ENCODE data around the gene CRIM1.

CRIM1 gene

DNA sequence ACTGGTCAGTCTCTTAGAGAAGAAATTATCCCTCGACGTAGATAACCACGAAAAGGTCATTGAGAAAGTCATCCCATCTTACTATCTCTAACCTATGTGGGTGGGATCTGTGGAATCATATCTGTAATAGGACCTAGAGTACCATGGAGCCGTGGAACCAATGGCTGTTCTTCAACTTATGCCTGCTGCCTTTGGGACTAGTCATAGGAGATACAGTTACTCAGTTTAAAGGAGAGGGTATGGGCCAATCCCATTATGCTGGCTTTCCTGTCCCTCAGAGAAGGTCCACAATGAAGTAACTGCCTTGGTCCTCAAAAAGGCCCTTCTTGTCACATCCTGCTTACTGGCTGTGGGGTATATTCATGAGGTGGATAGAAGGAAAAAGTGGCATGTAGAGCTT is 164.9 kb downstream of the CRIM1 start:
- no peak overlapping the region for H3K9ac ChIP-seq (ENCODE audit: insufficient read length, low read depth)
- TF ChIP-seq ZNF274 (IDR thresholded peaks at IDR 0.05; ENCODE audit: low read depth, low read length) (no peak), SUZ12 (IDR thresholded peaks at IDR 0.05; ENCODE audit: extremely low read depth, insufficient read depth, insufficient read length) (no peak), YY1 (IDR thresholded peaks at IDR 0.05; ENCODE audit: insufficient read depth, insufficient read length) (no peak)
- no peaks in the 10 kb centered on the region for H3K4me1 ChIP-seq (ENCODE audit: insufficient read depth, insufficient read length)
- no peak overlapping the region for H3K4me3 ChIP-seq (ENCODE audit: insufficient read length, low read depth)
- DNase-seq (ENCODE audit: low read depth, low spot score) = no peak
- peaks cover 66% of the 10 kb centered on the region for H3K36me3 ChIP-seq (ENCODE audit: insufficient read depth, insufficient read length, low read length)
- H3K27me3 ChIP-seq (ENCODE audit: insufficient read depth, insufficient read length) = no peaks in the 10 kb centered on the region
- H3K9me3 ChIP-seq (ENCODE audit: insufficient read depth, low read length) = no peaks in the 10 kb centered on the region

DNA sequence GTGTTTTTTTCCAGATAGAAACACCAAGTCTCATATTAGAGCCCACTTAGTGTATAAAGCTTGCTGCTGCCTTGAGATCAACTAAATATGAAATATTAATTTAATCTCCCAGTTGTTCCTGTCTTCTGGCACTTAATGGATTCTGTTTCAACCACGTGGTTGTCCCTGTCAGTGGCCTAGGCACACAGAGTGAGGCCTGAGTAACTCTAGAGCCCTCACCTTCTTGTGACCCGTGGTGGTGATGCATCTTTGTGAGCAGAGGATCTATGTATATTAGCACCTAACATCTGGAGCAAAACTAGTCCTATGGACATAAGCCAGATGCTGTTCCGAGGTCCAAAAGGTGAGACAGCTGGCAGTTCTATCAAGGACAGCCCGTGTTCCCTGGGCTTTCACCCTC is 167.6 kb downstream of the CRIM1 start:
- no peaks in the 10 kb centered on the region for H3K27me3 ChIP-seq (ENCODE audit: insufficient read depth, insufficient read length)
- DNase-seq (ENCODE audit: low read depth, low spot score) = no peak
- no peak overlapping the region for H3K9ac ChIP-seq (ENCODE audit: insufficient read length, low read depth)
- H3K36me3 ChIP-seq (ENCODE audit: insufficient read depth, insufficient read length, low read length) = peaks cover 56% of the 10 kb centered on the region
- H3K4me3 ChIP-seq (ENCODE audit: insufficient read length, low read depth) = no peak overlapping the region
- no peaks in the 10 kb centered on the region for H3K4me1 ChIP-seq (ENCODE audit: insufficient read depth, insufficient read length)
- no peak for TF ChIP-seq YY1 (IDR thresholded peaks at IDR 0.05; ENCODE audit: insufficient read depth, insufficient read length)
- TF ChIP-seq SUZ12 (IDR thresholded peaks at IDR 0.05; ENCODE audit: extremely low read depth, insufficient read depth, insufficient read length) = no peak
- no peak for TF ChIP-seq ZNF274 (IDR thresholded peaks at IDR 0.05; ENCODE audit: low read depth, low read length)
- H3K9me3 ChIP-seq (ENCODE audit: insufficient read depth, low read length) = no peaks in the 10 kb centered on the region

DNA sequence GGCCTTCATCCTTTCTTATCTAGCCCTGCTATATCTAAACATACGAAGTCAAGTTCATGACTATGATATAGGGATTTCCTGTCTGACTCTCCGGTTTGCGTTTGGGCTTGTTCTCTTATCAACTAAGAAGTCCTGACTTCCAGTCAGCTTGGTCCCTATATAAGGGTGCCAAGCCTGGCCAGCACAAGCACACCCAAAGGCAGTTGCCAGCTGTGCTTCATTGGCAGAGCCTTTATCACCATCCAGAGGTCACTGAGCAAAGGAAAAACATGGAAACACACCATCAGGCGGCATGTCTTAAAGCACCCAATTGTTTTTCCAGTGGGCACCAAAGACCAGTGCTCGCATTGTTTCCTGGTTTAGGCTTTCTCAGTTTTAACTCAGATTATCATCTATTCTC is 169.7 kb downstream of the CRIM1 start:
- Histone ChIP-seq H3K4me3 (ENCODE audit: insufficient read length, low read depth) (no peak overlapping the region), H3K4me1 (ENCODE audit: insufficient read depth, insufficient read length) (no peaks in the 10 kb centered on the region), H3K9ac (ENCODE audit: insufficient read length, low read depth) (no peak overlapping the region), H3K9me3 (ENCODE audit: insufficient read depth, low read length) (no peaks in the 10 kb centered on the region), H3K36me3 (ENCODE audit: insufficient read depth, insufficient read length, low read length) (peaks cover 52% of the 10 kb centered on the region), H3K27me3 (ENCODE audit: insufficient read depth, insufficient read length) (no peaks in the 10 kb centered on the region)
- TF ChIP-seq ZNF274 (IDR thresholded peaks at IDR 0.05; ENCODE audit: low read depth, low read length) = no peak
- no peak for TF ChIP-seq YY1 (IDR thresholded peaks at IDR 0.05; ENCODE audit: insufficient read depth, insufficient read length)
- no peak for TF ChIP-seq SUZ12 (IDR thresholded peaks at IDR 0.05; ENCODE audit: extremely low read depth, insufficient read depth, insufficient read length)
- DNase-seq (ENCODE audit: low read depth, low spot score) = no peak

DNA sequence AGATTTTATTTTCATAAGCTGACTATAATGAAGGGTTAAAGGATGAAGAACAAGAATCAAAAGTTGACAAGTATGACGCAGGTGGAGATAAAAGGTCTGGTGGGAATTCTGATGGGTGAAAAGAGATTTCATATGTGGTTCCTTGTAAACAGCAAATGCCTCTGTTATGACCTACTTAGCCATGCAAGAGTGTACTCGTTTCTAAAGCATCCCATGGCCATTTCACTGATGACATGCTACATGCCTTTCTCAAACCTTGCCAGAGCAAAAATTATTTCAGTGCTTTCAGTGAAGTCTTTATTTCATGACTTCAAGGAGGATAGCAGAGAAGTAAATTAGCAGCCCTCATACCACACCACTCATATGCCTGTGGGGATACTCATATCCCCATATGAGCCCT is 170.6 kb downstream of the CRIM1 start:
- Histone ChIP-seq H3K27me3 (ENCODE audit: insufficient read depth, insufficient read length) (no peaks in the 10 kb centered on the region), H3K9ac (ENCODE audit: insufficient read length, low read depth) (no peak overlapping the region), H3K4me3 (ENCODE audit: insufficient read length, low read depth) (no peak overlapping the region), H3K36me3 (ENCODE audit: insufficient read depth, insufficient read length, low read length) (peaks cover 51% of the 10 kb centered on the region), H3K4me1 (ENCODE audit: insufficient read depth, insufficient read length) (no peaks in the 10 kb centered on the region), H3K9me3 (ENCODE audit: insufficient read depth, low read length) (no peaks in the 10 kb centered on the region)
- TF ChIP-seq YY1 (IDR thresholded peaks at IDR 0.05; ENCODE audit: insufficient read depth, insufficient read length) (no peak), ZNF274 (IDR thresholded peaks at IDR 0.05; ENCODE audit: low read depth, low read length) (no peak), SUZ12 (IDR thresholded peaks at IDR 0.05; ENCODE audit: extremely low read depth, insufficient read depth, insufficient read length) (no peak)
- no peak for DNase-seq (ENCODE audit: low read depth, low spot score)

DNA sequence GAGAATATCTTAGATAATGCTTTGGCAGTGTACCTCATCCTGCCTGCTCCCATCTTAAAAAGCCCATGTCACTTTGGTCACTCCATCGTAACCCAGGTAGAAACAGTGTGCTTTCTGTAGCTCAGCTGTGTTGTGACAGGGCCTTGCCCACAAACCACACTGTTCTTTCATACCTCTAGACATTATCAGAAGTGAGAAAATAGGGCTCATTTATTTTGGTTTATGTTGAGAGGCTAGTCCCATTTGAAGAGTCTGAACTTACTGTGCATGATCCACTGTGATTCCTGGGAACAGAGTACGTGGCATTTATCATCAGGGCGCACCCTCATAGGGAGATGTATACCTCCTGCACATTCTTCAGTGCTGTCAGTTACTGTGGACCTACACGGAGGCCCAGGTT is 172.7 kb downstream of the CRIM1 start:
- Histone ChIP-seq H3K4me3 (ENCODE audit: insufficient read length, low read depth) (no peak overlapping the region), H3K4me1 (ENCODE audit: insufficient read depth, insufficient read length) (no peaks in the 10 kb centered on the region), H3K27me3 (ENCODE audit: insufficient read depth, insufficient read length) (no peaks in the 10 kb centered on the region), H3K9me3 (ENCODE audit: insufficient read depth, low read length) (no peaks in the 10 kb centered on the region), H3K9ac (ENCODE audit: insufficient read length, low read depth) (no peak overlapping the region), H3K36me3 (ENCODE audit: insufficient read depth, insufficient read length, low read length) (peaks cover 51% of the 10 kb centered on the region)
- no peak for DNase-seq (ENCODE audit: low read depth, low spot score)
- no peak for TF ChIP-seq YY1 (IDR thresholded peaks at IDR 0.05; ENCODE audit: insufficient read depth, insufficient read length)
- no peak for TF ChIP-seq SUZ12 (IDR thresholded peaks at IDR 0.05; ENCODE audit: extremely low read depth, insufficient read depth, insufficient read length)
- no peak for TF ChIP-seq ZNF274 (IDR thresholded peaks at IDR 0.05; ENCODE audit: low read depth, low read length)

DNA sequence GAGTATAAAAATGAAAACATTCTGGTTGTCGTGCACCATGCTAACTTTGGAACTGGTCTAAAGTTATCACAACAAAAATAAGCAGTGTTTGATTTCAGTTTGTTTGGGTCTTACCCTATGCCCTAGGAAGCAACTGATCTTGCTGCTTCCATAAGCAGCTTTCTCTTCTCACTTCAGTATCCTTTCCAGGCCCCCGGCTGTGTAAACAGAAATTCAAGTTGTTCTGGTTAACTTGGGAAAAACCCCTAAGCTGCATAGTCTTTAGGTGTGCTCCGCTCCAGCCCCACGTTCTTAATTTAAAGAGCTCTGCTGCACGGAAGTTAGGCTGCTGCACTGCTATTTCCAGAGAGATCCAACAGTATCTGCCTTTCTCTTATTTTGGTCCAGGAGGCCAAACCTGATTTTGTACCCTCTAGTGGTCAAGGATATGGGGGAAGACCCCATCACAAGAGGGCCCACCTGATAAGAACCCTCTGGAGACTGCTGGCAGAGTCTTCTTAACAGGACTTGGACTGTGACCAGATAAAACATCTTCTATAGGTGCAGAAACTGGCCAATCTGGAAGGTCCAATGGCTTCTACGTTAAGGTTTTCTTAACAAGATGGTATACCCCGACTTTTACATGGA is 173.3 kb downstream of the CRIM1 start:
- Histone ChIP-seq H3K27me3 (ENCODE audit: insufficient read depth, insufficient read length) (no peaks in the 10 kb centered on the region), H3K4me3 (ENCODE audit: insufficient read length, low read depth) (no peak overlapping the region), H3K4me1 (ENCODE audit: insufficient read depth, insufficient read length) (no peaks in the 10 kb centered on the region), H3K36me3 (ENCODE audit: insufficient read depth, insufficient read length, low read length) (peaks cover 47% of the 10 kb centered on the region), H3K9ac (ENCODE audit: insufficient read length, low read depth) (no peak overlapping the region), H3K9me3 (ENCODE audit: insufficient read depth, low read length) (no peaks in the 10 kb centered on the region)
- DNase-seq (ENCODE audit: low read depth, low spot score) = no peak
- TF ChIP-seq ZNF274 (IDR thresholded peaks at IDR 0.05; ENCODE audit: low read depth, low read length) = no peak

DNA sequence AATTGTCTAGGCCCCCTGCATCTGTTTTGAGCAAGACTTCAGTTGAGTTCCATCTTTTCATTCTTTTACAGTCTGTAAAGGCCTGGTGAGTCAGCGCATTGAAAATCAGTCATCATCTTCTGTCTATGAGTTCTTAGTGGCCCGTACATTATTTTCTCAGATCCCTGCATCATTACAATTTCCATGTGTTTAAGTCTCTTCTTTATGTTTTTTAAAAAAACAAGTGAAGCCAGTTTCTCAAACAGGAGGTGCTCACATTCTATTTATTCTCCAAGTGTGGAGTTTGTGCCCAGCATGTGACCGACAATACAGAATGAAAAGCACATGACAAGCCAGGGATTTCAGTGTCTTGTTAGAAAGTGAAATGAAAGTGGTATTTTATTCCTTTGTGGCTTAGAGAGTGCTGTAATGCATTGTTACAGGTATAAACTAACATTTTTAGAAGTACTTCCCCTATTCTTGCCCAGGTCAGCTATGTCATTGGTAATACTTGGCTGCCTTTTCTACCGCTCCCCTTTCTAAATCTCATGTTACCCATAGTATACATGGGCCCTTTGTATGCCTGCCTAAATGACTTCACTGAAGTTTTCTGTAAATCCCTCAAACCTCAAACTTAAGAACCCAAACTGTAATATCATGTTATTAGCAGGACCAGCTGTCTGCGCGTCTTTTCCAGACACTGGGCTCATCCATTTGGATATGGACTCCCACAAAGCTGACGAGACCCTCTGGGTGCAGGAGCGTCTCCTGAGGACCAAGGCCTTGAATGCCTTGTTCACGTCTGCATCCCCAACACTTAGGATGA is 174.8 kb downstream of the CRIM1 start:
- no peak overlapping the region for H3K9ac ChIP-seq (ENCODE audit: insufficient read length, low read depth)

More for the DNA sequence above, 174.8 kb downstream of the CRIM1 start:
- no peaks in the 10 kb centered on the region for H3K27me3 ChIP-seq (ENCODE audit: insufficient read depth, insufficient read length)
- TF ChIP-seq YY1 (IDR thresholded peaks at IDR 0.05; ENCODE audit: insufficient read depth, insufficient read length) = no peak
- TF ChIP-seq SUZ12 (IDR thresholded peaks at IDR 0.05; ENCODE audit: extremely low read depth, insufficient read depth, insufficient read length) = no peak
- TF ChIP-seq ZNF274 (IDR thresholded peaks at IDR 0.05; ENCODE audit: low read depth, low read length) = no peak
- H3K4me3 ChIP-seq (ENCODE audit: insufficient read length, low read depth) = no peak overlapping the region
- H3K36me3 ChIP-seq (ENCODE audit: insufficient read depth, insufficient read length, low read length) = peaks cover 38% of the 10 kb centered on the region
- no peaks in the 10 kb centered on the region for H3K4me1 ChIP-seq (ENCODE audit: insufficient read depth, insufficient read length)
- H3K9me3 ChIP-seq (ENCODE audit: insufficient read depth, low read length) = no peaks in the 10 kb centered on the region
- no peak for DNase-seq (ENCODE audit: low read depth, low spot score)
